Kidney capillary endothelial cell (primary cell): ENCODE results near the gene LTBP2.

Experiments
- DNase-seq: peaks from one replicate; pipeline ENCODE4 v3.0.0-alpha.2; 2018; ENCODE audit warnings: low spot score

LTBP2 gene

DNA sequence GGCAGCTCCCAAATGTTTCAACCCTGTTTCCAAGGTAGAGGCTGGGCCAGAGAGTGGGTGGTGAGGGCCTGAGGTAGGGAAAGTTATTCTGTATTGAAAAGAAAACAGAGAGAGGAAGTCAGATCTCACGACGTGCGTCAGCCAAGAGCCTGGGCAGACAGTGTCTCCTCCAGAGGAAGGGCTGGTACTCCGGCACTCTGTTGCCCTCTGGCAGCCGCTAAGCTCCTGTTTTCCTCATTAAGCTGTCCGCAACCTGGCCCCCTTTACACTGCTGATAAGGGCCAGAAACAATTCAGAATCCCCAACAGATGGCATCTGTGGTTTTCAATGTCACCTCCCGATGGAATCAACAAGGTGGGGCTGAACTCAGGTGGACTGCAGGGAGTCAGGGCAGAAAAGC is 26.0 kb upstream of the LTBP2 start:
- peak; percentile 63 for DNase-seq

- DNase-seq: no peak
Measured at GRCh38 chr14:74637178-74637550, 25.1 kb upstream of the LTBP2 start.

- no peak for DNase-seq
Measured at GRCh38 chr14:74636424-74637177, 24.6 kb upstream of the LTBP2 start.

DNA sequence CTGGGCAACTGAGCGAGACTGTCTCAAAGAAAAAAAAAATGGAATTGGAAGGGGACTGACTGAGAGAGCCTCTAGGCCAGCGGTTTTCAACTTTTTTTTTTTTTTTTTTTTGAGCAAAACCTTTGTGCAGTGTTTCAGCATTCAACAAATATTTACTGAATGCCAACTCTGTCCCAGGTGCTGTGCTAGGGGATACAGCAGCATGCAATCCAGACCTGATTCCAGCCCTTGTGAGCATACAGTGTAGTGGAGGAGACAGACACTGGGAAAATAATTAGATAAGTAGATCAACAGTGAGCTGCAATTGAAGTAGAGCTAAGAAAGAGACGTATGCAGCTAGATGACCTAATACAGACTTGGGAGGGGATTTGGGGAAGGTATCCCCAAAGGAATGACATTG is 23.8 kb upstream of the LTBP2 start:
- DNase-seq: no peak

DNA sequence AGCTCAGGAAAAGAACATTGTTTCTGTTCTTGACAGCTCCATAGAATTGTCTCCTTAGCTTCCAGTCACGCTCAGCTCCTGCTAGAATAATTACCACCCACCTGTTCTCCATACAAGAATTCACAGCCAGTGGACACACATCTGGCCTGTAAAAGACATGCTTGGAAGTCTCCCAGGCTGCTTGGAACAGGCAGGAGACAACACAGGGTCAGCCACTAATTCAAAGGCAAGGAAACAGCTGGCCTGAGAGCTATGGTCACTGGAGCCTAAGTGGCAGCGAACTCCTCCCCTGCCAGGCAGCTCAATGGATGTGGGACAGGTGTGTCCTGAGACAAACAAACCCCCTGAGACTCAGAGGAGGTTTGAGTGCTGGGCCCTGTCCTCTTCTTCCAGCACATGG is 22.9 kb upstream of the LTBP2 start:
- DNase-seq: no peak

GRCh38 chr14:74634481-74634880 is 22.4 kb upstream of the LTBP2 start:
- DNase-seq: no peak

- DNase-seq: no peak
Measured at GRCh38 chr14:74630881-74631690, 19.0 kb upstream of the LTBP2 start.

DNA sequence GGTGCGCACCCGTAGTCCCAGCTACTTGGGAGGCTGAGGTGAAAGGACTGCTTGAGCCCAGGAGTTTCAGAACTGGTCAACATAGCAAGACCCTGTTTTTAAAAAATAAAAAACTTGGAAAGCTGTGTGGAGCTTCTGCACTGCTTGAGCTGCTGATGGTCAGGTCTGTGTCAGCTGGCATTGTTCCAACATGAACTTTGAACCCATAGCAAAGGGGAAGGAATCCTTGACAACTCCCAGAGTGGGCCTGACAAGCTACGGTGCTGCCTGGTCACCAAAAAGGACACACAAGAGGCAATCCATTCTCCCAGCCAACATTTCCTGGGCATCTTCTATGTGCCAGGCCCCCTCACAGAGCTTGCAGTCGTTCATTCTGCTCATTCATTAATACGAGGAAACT is 16.4 kb upstream of the LTBP2 start:
- no peak for DNase-seq

DNA sequence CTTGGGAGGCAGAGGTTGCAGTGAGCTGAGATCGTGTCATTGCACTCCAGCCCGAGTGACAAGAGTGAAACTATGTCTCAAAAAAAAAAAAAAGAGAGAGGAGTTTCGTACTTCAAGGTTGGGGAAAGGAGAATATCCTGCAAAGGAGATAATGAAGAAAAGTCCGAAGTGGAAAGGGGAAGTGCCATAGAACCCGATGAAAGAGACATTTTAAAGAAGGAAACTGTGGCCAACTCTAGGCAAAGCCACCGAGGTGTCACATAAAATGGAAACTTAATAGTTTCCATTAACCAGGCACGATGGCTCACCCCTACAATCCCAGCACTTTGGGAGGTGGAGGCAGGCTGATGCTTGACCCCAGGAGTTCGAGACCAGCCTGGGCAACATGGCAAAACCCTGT is 15.0 kb upstream of the LTBP2 start:
- DNase-seq: no peak

- DNase-seq: no peak
Measured at GRCh38 chr14:74622257-74622656, 10.2 kb upstream of the LTBP2 start.

- no peak for DNase-seq
Measured at GRCh38 chr14:74621556-74621955, 9.5 kb upstream of the LTBP2 start.

- DNase-seq: no peak
Measured at GRCh38 chr14:74620923-74621322, 8.9 kb upstream of the LTBP2 start.

DNA sequence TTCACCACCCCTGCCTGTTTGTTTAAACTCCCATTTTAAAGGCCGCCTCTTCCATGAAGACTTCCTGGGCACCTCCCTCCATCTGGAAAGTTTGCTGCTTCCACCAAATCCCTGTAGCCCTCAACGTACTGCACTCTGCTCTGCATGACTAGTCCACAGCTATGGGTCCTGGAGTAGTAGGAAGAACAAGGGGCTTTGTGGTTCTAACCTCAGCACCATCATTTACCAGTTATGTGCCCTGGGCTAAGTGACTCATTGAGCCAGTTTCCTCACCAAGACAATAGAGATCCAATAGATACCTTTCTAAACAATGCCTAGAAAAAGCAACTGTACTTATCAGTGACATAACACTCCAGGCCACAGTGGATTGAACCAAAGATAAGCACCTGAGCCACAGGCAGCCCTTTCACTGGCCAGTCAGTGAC is 8.5 kb upstream of the LTBP2 start:
- peak; percentile 98 for DNase-seq

- DNase-seq: peak; percentile 99
Measured at GRCh38 chr14:74619672-74620131, 7.7 kb upstream of the LTBP2 start.

- DNase-seq: peak; percentile 98
Measured at GRCh38 chr14:74618078-74618952, 6.3 kb upstream of the LTBP2 start.

- no peak for DNase-seq
Measured at GRCh38 chr14:74616996-74617700, 5.1 kb upstream of the LTBP2 start.

DNA sequence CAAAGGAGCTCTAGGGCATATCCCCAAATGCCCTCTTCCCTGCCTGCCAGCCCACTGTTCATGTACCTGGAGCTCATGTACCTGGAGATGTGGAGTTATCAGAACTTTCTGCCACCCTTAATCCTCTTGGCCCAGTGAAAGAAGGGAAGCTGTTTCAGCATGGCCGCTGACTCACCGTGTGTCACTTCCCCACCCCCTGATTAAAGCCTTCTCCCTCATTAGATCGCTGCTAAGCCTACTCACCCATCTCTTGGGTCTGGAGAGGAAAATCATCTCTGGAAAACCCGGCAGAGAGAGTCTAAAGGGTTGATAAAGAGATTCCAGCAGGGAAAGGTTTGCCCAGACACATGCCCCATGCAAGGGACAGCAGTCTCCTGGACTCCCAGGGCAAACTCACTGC is 4.5 kb upstream of the LTBP2 start:
- peak; percentile 93 for DNase-seq

DNA sequence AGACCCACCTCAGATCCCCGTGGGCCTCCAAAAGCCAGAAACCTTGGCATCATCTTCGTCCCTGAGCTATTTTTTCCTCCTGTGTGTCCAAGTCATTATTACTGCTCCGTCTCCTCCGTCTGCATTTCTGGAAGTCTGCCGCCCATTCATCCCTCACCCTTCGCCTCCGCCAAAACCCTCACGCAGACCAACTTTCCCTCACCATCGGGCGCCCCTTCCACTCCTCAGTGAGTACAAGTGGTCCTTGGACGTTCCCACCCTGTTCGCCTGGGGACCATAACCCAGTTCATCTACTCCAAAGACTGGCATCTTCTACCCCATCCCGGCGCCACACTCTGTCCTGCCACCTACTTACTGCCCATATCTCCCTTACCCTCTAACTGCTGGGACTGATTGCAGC is 3.7 kb upstream of the LTBP2 start:
- DNase-seq: no peak

- no peak for DNase-seq
Measured at GRCh38 chr14:74614508-74615495, 2.8 kb upstream of the LTBP2 start.

GRCh38 chr14:74613211-74613914 is 1.3 kb upstream of the LTBP2 start:
- no peak for DNase-seq
